H1 (cell line): Measurements from ENCODE around the gene PLCB1. TPM values are rescaled to one million over a fixed set of nuclear protein-coding genes. Genes with fewer than 3 reads are reported as not detected.

Experiments
- CTCF ChIA-PET: fragments of 300-600 bp; sonication (Branson Sonifier 250); formaldehyde crosslinking; loops from one replicate; lab custom pipeline; 2021; ENCODE audit not compliant: partially characterized antibody; lab: Charles Lee
- POLR2A ChIA-PET: fragments of 300-600 bp; sonication (Branson Sonifier 250); formaldehyde crosslinking; loops from one replicate; lab custom pipeline; 2021; ENCODE audit warnings: inconsistent platforms; ENCODE audit not compliant: partially characterized antibody; lab: Charles Lee
- DNase-seq, 2 experiments: peaks; one replicate each; pipeline versions ENCODE4 v3.0.0 to v3.0.0-alpha.2; 2010 to 2022; ENCODE audit warnings: low spot score in 2 of 2, low read depth in 1 of 2, mixed read lengths in 1 of 2
- FAIRE-seq: peaks from 2 replicates; lab custom pipeline; 2011; peaks lifted over from hg19 to GRCh38; lab: Jason Lieb, UNC
- H2AFZ ChIP-seq: 2 replicates; pipeline ENCODE4 v1.8.1; 2012; ENCODE audit warnings: low read length, inconsistent platforms
- H2AK5ac ChIP-seq: 2 replicates; pipeline ENCODE4 v1.6.1; 2013; ENCODE audit warnings: low read depth, low read length
- H2BK120ac ChIP-seq: replicated peaks from 2 replicates; pipeline ENCODE3; 2013; ENCODE audit warnings: low read depth, low read length, inconsistent platforms
- H2BK12ac ChIP-seq: 2 replicates; pipeline ENCODE4 v1.6.1; 2013; ENCODE audit warnings: low read depth, low read length
- H2BK15ac ChIP-seq: 2 replicates; pipeline ENCODE4 v1.6.1; 2013; ENCODE audit warnings: low read length
- H2BK20ac ChIP-seq: 2 replicates; pipeline ENCODE4 v1.6.1; 2013; ENCODE audit warnings: low read length
- H2BK5ac ChIP-seq: 2 replicates; pipeline ENCODE4 v1.6.1; 2013; ENCODE audit warnings: low read depth, low read length
- H3K14ac ChIP-seq: 2 replicates; pipeline ENCODE4 v1.6.1; 2013; ENCODE audit warnings: inconsistent platforms; ENCODE audit not compliant: insufficient read length
- H3K18ac ChIP-seq: 2 replicates; pipeline ENCODE4 v1.6.1; 2013; ENCODE audit warnings: low read length; ENCODE audit errors: extremely low read depth
- H3K23ac ChIP-seq: 2 replicates; pipeline ENCODE4 v1.6.1; 2013; ENCODE audit warnings: inconsistent platforms; ENCODE audit not compliant: insufficient read length
- H3K23me2 ChIP-seq: 2 replicates; pipeline ENCODE4 v1.6.1; 2013; ENCODE audit warnings: low read depth, low read length
- H3K27ac ChIP-seq: 2 replicates; pipeline ENCODE4 v1.6.1; 2011; ENCODE audit warnings: low read depth, low read length, inconsistent platforms
- H3K27me3 ChIP-seq, 4 experiments: replicated peaks in 1 of 4; 1 replicate in 1 of 4; 2 replicates in 3 of 4; pipeline versions ENCODE4 v1.6.1 to v1.8.1; 2011 to 2013; ENCODE audit warnings: low read length in 3 of 4, mild to moderate bottlenecking in 3 of 4, inconsistent platforms in 2 of 4, mixed read lengths in 2 of 4, moderate library complexity in 1 of 4; ENCODE audit not compliant: control insufficient read depth in 3 of 4, insufficient read depth in 3 of 4; ENCODE audit errors: extremely low read depth in 1 of 4
- H3K36me3 ChIP-seq, 4 experiments: 2 replicates each; pipeline versions ENCODE4 v1.6.1 to v1.8.1; 2011 to 2013; ENCODE audit warnings: mild to moderate bottlenecking in 4 of 4, low read length in 3 of 4, moderate library complexity in 2 of 4, control low read depth in 1 of 4, inconsistent platforms in 1 of 4; ENCODE audit not compliant: insufficient read depth in 4 of 4, control insufficient read depth in 2 of 4
- H3K4ac ChIP-seq: replicated peaks from 2 replicates; pipeline ENCODE3; 2013; ENCODE audit warnings: low read length, low read depth, mixed read lengths, inconsistent platforms; ENCODE audit not compliant: insufficient read length
- H3K4me1 ChIP-seq, 4 experiments: replicated peaks in 1 of 4; 1 replicate in 1 of 4; 2 replicates in 3 of 4; pipeline versions ENCODE4 v1.6.1 to v1.8.1; 2011 to 2013; ENCODE audit warnings: low read length in 3 of 4, inconsistent platforms in 2 of 4, mixed read lengths in 1 of 4; ENCODE audit not compliant: insufficient read depth in 4 of 4, control insufficient read depth in 3 of 4
- H3K4me2 ChIP-seq, 2 experiments: 2 replicates each; pipeline versions ENCODE4 v1.6.1 to v1.8.1; 2011 to 2013; ENCODE audit warnings: low read depth in 2 of 2, low read length in 2 of 2, control low read depth in 1 of 2, inconsistent platforms in 1 of 2, mild to moderate bottlenecking in 1 of 2; ENCODE audit not compliant: insufficient read depth in 1 of 2
- H3K4me3 ChIP-seq, 4 experiments: fragments of 200-600, 300-600 bp in 1 of 4; sonication (generic), shearing (Covaris generic), sonication (Bioruptor Twin) in 1 of 4; 2 replicates each; pipeline versions ENCODE4 v1.5.1 to v1.8.1; 2011 to 2016; ENCODE audit warnings: low read length in 4 of 4, low read depth in 3 of 4, control low read depth in 2 of 4, inconsistent platforms in 2 of 4, mild to moderate bottlenecking in 2 of 4, mixed read lengths in 1 of 4, moderate library complexity in 1 of 4; ENCODE audit not compliant: insufficient read depth in 2 of 4; ENCODE audit errors: extremely low read depth in 1 of 4
- H3K56ac ChIP-seq: replicated peaks from 2 replicates; pipeline ENCODE3; 2013; ENCODE audit warnings: low read depth, mild to moderate bottlenecking, mixed read lengths, low read length, inconsistent platforms; ENCODE audit not compliant: insufficient read length
- H3K79me1 ChIP-seq: 2 replicates; pipeline ENCODE4 v1.6.1; 2013; ENCODE audit warnings: low read depth, low read length, control low read depth
- H3K79me2 ChIP-seq, 2 experiments: 2 replicates each; pipeline versions ENCODE4 v1.6.1 to v1.8.1; 2012 to 2013; ENCODE audit warnings: low read length in 2 of 2, mild to moderate bottlenecking in 2 of 2, inconsistent platforms in 1 of 2; ENCODE audit not compliant: insufficient read depth in 2 of 2, control insufficient read depth in 1 of 2
- H3K9ac ChIP-seq, 4 experiments: replicated peaks in 1 of 4; 1 replicate in 1 of 4; 2 replicates in 3 of 4; pipeline versions ENCODE4 v1.6.1 to v1.8.1; 2011 to 2013; ENCODE audit warnings: low read depth in 3 of 4, low read length in 3 of 4, control low read depth in 2 of 4, mild to moderate bottlenecking in 2 of 4, moderate library complexity in 2 of 4, inconsistent platforms in 1 of 4; ENCODE audit errors: extremely low read depth in 1 of 4
- H3K9me3 ChIP-seq, 2 experiments: 2 replicates each; pipeline versions ENCODE4 v1.6.1 to v1.8.1; 2012 to 2013; ENCODE audit warnings: mild to moderate bottlenecking in 2 of 2, moderate library complexity in 2 of 2, control low read depth in 1 of 2, inconsistent platforms in 1 of 2, low read depth in 1 of 2, low read length in 1 of 2, mixed read lengths in 1 of 2; ENCODE audit not compliant: insufficient read depth in 2 of 2
- H4K20me1 ChIP-seq, 2 experiments: replicated peaks in 1 of 2; 2 replicates each; pipeline versions ENCODE3 to v1.8.1; 2011 to 2013; ENCODE audit warnings: inconsistent platforms in 2 of 2, low read length in 2 of 2, mild to moderate bottlenecking in 1 of 2; ENCODE audit not compliant: insufficient read depth in 2 of 2, control insufficient read depth in 1 of 2
- H4K5ac ChIP-seq: 2 replicates; pipeline ENCODE4 v1.6.1; 2013; ENCODE audit warnings: low read length, low read depth, mixed read lengths, inconsistent platforms; ENCODE audit not compliant: insufficient read length
- H4K8ac ChIP-seq: 2 replicates; pipeline ENCODE4 v1.8.0; 2013; ENCODE audit warnings: mild to moderate bottlenecking, moderate library complexity, low read length, inconsistent platforms; ENCODE audit not compliant: insufficient read depth; ENCODE audit errors: extremely low read depth
- H4K91ac ChIP-seq: replicated peaks from 2 replicates; pipeline ENCODE3; 2013; ENCODE audit warnings: low read length, mixed read lengths, inconsistent platforms; ENCODE audit not compliant: insufficient read length
- CHD1 ChIP-seq: IDR thresholded peaks from 2 replicates; pipeline ENCODE4 v1.6.1; 2012; ENCODE audit warnings: low read depth, low read length, improper control_type of control experiment
- SAP30 ChIP-seq: fragments of 300-600 bp; sonication (generic); IDR thresholded peaks from 2 replicates; pipeline ENCODE4 v1.7.1; 2012; ENCODE audit warnings: low read length, moderate library complexity, mild to moderate bottlenecking, inconsistent platforms; ENCODE audit not compliant: insufficient read depth, insufficient replicate concordance
- SP4 ChIP-seq: IDR thresholded peaks from 2 replicates; pipeline ENCODE4 v1.6.1; 2012; ENCODE audit warnings: low read length, inconsistent platforms
- SRF ChIP-seq: IDR thresholded peaks from 2 replicates; pipeline ENCODE4 v1.6.1; 2011; ENCODE audit warnings: mild to moderate bottlenecking, low read depth, low read length, moderate library complexity
- TAF7 ChIP-seq: optimal IDR thresholded peaks from 2 replicates; pipeline ENCODE3; 2011; ENCODE audit warnings: low read depth, mild to moderate bottlenecking, inconsistent platforms, low read length, moderate library complexity, borderline replicate concordance
- TBP ChIP-seq: IDR thresholded peaks from 2 replicates; pipeline ENCODE4 v1.6.1; 2011; ENCODE audit warnings: low read depth, low read length, improper control_type of control experiment
- WGBS, 2 experiments: shearing (Covaris generic) in 1 of 2; methylation state at CpG; one replicate each; pipeline versions ENCODE4 v1.1.6 to v1.1.7; 2013 to 2015; ENCODE audit warnings: low lambda C conversion rate in 2 of 2, mixed read lengths in 2 of 2, inconsistent platforms in 1 of 2, low coverage in 1 of 2, missing lambda C conversion rate in 1 of 2; ENCODE audit not compliant: insufficient replicate concordance in 2 of 2, insufficient coverage in 1 of 2, insufficient read length in 1 of 2; ENCODE audit errors: extremely low coverage in 1 of 2, missing lambda C conversion rate in 1 of 2; 5-methylcytosine and 5-hydroxymethylcytosine counted together
- polyA plus RNA-seq, 7 experiments: library from polyadenylated mRNA; depleted of rRNA in 3 of 7; stranded (reverse) in 5 of 7; unstranded in 2 of 7; fragments of >200 nt in 5 of 7; fragments of 200-250 nt in 2 of 7; gene quantifications; 1 replicate in 5 of 7; 2 replicates in 1 of 7; 4 replicates in 1 of 7; pipeline versions ENCODE4 v1.2.1 to v1.2.3, GENCODE V29; 2011 to 2013; ENCODE audit warnings: missing spikeins in 2 of 7, mixed read lengths in 2 of 7
- total RNA-seq: library from RNA; stranded (reverse); fragmentation: NEBNext Ultra II Directional; extraction: Animal tissue kit (Norgen Biotek cat#: 25700); gene quantifications from 2 replicates; pipeline ENCODE4 v1.2.1, GENCODE V29; 2021
- TF ChIP-seq, protein P1 (sequence below), 3 experiments: IDR thresholded peaks; 1 replicate in 2 of 3; 2 replicates in 1 of 3; pipeline versions ENCODE4 v1.5.1 to v1.6.1; 2011; ENCODE audit warnings: low read length in 3 of 3, mild to moderate bottlenecking in 3 of 3, inconsistent platforms in 2 of 3, low read depth in 1 of 3, moderate library complexity in 1 of 3; ENCODE audit not compliant: insufficient read depth in 1 of 3; ENCODE audit errors: control extremely low read depth in 1 of 3

The PLCB1 gene
- total and polyA plus RNA-seq, 2 of the 8 experiments (the other 6 are each of a cell fraction or from before 2014, with no cell fraction given) = 2.6 to 9.1 TPM

DNA sequence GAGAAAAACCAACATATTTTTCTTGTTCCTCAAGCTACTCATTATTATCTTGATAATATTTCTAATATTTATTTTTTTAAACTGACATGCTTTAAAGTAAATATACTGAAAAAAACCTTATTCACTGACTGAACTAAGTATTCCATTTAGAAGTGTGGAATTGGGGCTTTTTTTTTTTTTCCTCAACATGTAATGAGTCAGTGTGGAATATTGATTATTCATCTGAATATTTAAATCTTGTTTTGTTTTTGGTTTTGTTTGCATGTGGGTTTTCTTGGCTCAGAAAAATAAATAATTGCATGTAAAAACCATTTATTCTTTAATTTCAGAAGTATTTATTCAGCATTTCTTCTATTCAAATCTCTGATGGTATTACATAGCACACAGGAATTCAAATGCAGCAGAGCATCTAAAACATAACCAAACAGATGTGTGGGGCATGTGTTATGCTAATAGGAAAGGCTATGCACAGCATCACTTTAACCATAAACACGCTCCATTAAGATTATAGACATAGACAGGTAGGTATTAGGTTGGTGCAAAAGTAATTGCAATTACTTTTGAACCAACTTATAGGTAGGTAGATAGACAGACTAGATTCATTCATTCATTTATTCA, 166.5 kb downstream of the PLCB1 start:
- Histone ChIP-seq H4K5ac (no peak overlapping the region), H3K4ac (no peak overlapping the region), H3K9me3 (no peaks in the 10 kb centered on the region), H2AFZ (no peak overlapping the region), H3K36me3 (no peaks in the 10 kb centered on the region; a peak in 1 of 8 replicates), H3K23ac (no peak overlapping the region), H3K79me1 (no peaks in the 10 kb centered on the region), H3K4me2 (no peak overlapping the region), H3K4me1 (no peaks in the 10 kb centered on the region), H3K23me2 (no peaks in the 10 kb centered on the region), H2BK120ac (no peak overlapping the region), H4K91ac (no peak overlapping the region), H3K18ac (no peak overlapping the region), H4K20me1 (no peaks in the 10 kb centered on the region), H2BK5ac (no peak overlapping the region), H3K27ac (no peak overlapping the region), H3K27me3 (no peaks in the 10 kb centered on the region), H3K14ac (no peak overlapping the region), H2BK15ac (no peak overlapping the region), H4K8ac (no peak overlapping the region), H3K4me3 (no peak overlapping the region), H2BK12ac (no peak overlapping the region), H2BK20ac (no peak overlapping the region), H3K9ac (no peak overlapping the region), H3K56ac (no peak overlapping the region), H2AK5ac (no peak overlapping the region), H3K79me2 (no peaks in the 10 kb centered on the region)
- FAIRE-seq = no peak
- 94% methylated on average over 1 of the region's 1 CpG; no CpG with 5 or more reads in 1 of the 2 experiments for WGBS, 2 experiments
- TF ChIP-seq SP4 = no peak
- no peak for TF ChIP-seq SRF
- no peak for TF ChIP-seq SAP30
- TF ChIP-seq CHD1 = no peak
- no peak for TF ChIP-seq TBP
- TF ChIP-seq TAF7 = no peak
- TF ChIP-seq, protein P1, sequence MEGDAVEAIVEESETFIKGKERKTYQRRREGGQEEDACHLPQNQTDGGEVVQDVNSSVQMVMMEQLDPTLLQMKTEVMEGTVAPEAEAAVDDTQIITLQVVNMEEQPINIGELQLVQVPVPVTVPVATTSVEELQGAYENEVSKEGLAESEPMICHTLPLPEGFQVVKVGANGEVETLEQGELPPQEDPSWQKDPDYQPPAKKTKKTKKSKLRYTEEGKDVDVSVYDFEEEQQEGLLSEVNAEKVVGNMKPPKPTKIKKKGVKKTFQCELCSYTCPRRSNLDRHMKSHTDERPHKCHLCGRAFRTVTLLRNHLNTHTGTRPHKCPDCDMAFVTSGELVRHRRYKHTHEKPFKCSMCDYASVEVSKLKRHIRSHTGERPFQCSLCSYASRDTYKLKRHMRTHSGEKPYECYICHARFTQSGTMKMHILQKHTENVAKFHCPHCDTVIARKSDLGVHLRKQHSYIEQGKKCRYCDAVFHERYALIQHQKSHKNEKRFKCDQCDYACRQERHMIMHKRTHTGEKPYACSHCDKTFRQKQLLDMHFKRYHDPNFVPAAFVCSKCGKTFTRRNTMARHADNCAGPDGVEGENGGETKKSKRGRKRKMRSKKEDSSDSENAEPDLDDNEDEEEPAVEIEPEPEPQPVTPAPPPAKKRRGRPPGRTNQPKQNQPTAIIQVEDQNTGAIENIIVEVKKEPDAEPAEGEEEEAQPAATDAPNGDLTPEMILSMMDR (IDR thresholded peaks at IDR 0.05; ENCODE audit: control extremely low read depth in 1 of 3, insufficient read depth in 1 of 3, low read depth in 1 of 3, low read length in 3 of 3) = no peak
- DNase-seq = no peak
- ChIA-PET POLR2A (no interaction called here), CTCF (interaction anchor here (2.4 kb wide), 1 partner anchor 9 kb away, joined by 13 read pairs; no protein-coding TSS in a partner anchor)
